Dermis blood vessel endothelial cell (primary cell): ENCODE data around the gene BIRC3. TPM values are rescaled to one million over a fixed set of nuclear protein-coding genes. Genes with fewer than 3 reads are reported as not detected.

Experiments
- DNase-seq: peaks from one replicate; pipeline ENCODE4 v3.0.0; 2010
- total RNA-seq: library from RNA; depleted of rRNA; stranded (reverse); fragments of >200 nt; gene quantifications from 2 replicates; pipeline ENCODE4 v1.2.3, GENCODE V29; 2014

BIRC3 gene
- 3.6 and 8.7 TPM in 2 replicates for total RNA-seq

DNA sequence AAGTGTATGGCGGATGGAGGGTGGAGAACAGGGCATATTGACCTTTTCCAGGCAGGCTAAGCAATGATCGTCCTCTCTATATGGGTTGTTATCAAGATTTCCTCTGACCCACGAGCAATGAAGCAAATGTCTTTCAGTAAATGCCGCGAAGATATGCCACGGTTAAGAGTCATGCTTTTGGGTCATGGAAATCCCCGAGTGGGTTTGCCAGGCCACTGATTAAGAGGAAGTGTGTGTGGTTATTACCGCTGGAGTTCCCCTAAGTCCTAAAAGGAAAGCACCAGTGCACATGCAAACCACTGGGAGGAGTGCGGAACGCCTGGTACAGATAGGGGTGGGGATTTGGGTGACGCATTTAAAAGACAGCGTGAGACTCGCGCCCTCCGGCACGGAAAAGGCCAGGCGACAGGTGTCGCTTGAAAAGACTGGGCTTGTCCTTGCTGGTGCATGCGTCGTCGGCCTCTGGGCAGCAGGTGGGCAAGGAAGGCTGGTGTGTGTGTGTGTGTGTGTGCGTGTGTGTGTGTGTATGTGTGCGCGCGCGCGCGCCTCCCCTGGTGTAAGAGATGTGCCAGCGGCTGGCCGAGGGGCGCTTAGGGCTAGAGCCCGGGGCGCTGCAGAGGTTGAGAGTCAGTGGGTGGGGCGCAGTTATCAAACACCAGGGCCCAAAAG, at the start of gene BIRC3:
Gene BIRC3 (plus strand): TSS at position 386 of the 669 bp plus-strand sequence. CDS start 7,026 bp downstream, outside the sequence.
- peak; percentile 90 for DNase-seq

GRCh38 chr11:102267609-102268008, 49.7 kb upstream of the BIRC3 start:
- DNase-seq, result peak; percentile 19

GRCh38 chr11:102268083-102268984, 49.0 kb upstream of the BIRC3 start:
- peak; percentile 68 for DNase-seq

DNA sequence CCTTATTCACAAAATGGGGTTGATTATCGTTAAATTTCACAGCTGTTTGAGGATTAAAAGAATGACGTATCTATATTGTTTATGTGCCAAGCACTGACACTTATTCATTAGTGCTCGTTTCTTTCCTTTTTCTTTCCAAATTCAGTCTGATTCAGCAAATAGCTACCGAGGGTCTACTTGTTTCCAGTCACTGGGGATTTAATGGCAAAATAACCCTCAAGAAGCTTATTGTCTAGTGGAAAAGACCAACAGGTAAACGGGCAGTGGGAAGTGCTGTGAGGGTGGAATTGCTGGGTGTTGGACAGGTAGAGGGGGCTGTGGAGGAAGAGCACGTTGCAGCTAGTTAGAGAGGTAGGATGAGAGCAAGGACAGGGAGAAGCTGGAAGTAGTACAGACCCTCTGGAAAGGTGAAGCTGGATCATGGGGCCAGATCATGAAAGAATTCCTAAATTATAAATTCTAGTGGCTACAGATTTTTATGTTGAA, 48.3 kb upstream of the BIRC3 start:
- no peak for DNase-seq

DNA sequence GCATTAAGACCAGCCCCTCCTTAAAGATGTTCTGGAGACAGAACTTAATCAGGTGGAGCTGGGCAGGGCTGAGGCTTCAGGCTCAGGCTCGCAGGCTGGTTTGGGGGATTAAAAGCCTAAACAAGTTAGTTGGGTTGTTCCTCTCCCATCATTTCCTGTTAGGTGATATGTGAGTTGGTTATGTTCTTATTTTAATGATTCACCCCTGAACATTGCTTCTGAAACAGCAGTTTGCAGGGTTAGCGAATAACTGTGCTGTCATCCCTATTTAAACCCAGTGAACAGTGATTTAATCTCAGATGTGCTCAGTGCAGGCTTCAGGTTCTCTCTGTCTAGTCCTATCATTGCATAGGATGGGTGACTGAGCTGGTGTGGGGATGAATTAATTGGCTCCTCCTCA, 47.4 kb upstream of the BIRC3 start:
- no peak for DNase-seq

- no peak for DNase-seq
These were observed 45.0 kb upstream of the BIRC3 start for GRCh38 chr11:102272047-102272824.

DNA sequence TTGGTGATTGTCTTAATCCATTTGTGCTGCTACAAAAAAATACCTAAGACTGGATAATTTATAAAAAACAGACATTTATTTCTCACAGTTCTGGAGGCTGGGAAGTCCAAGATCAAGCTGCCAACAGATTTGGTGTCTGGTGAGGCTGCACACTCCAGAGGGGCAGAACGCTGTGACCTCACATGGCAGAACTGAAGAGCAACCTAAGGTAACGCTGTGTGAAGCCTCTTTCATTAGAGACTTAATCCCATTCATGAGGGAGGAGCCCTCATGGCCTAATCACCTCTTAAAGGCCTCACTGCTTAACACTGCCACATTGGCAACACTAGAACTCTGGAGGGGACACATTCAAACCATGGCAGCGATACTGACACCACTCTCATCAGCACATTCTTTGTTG, 42.7 kb upstream of the BIRC3 start:
- DNase-seq, result no peak

DNA sequence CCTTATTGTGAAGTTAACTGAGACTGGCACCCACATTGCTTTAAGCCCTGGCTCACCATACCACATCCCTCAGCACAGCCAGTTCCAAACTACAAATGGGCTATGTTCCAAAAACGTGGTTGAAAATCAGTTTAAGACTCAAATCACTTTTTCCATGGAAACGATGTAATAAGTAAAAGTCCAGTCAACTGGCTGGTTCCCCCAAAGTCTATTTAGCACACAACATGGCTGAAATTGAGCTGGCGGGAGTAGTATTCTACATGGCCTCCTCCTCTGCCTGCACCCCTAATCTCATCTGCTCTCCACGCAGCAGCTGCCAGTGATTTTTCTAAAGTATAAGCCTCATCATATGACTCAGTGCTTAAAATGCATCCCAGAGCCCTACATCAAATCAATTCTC, 40.9 kb upstream of the BIRC3 start:
- DNase-seq, result peak; percentile 10

DNA sequence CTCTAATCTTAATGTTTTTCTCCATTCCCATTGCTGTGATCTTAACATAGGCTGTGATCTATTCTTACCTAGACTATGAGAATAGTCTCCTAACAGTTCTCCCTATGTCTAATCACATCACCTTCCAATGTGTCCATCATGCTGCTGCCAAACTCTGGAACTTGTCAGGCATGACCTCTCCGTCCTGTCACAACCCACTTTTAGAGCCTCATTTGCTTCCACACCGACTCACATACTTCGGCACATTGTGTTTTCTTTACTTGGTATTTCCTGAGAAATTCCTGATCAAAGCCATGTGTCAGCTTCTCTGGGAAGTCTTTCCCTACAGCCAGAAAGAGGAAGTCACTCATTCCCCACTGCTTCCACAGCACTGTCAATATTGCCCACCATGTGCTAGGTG, 40.5 kb upstream of the BIRC3 start:
- DNase-seq, result peak; percentile 63

DNA sequence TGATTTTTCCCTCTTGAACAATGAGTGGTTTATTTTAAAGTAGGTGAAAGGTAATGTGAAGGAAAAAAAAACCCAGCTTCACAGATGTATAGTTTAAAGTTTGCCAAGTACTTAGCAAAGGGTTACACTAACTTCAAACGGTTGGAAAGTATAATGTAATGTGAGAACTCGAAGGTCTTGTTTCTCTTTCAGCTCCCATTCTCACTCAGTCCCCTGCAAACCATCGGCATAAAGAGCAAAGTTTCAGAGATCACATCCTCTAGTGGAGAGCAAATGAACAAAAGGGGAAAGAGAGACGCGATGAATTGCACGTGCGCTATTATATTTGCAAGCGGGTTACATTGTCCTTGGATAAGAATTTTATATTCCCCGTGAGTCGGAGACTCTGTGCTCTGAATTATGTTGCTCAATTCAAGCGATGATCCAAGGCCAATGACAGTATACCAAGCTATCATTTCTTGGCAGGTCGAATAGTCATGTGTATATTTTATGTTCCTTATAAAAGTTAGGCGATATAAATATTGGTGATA, 37.6 kb upstream of the BIRC3 start:
- peak; percentile 17 for DNase-seq

DNA sequence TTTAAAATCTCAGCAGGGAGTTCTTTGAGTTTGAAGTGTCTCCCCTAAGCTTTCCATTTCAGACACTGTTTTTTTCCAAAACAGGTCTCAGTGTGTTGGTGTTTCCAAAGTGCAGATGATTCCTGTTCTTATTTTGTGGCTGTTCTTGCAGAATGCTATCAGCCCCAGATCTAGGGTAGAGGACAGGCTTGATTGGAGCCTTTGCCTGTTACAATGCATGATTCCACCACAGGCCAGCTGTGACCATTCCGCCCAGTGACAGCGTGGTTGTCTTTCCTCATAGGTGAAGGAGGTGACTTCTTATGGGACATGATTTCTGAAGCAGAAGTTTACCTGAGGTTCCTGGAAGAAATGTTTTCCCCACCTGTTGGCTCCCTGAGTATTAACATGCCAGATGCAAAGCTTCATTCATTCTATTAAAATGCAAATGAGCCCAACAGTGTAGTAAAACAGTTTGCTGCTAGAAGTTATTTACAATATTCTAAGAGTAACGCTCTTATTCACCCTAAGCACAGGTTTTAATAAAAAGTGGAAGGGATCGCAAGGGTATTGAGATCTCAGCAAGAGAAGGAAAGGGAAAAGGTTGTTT, 36.9 kb upstream of the BIRC3 start:
- no peak for DNase-seq

GRCh38 chr11:102283116-102283485, 34.2 kb upstream of the BIRC3 start:
- DNase-seq, result no peak

- DNase-seq, result no peak
These were observed 33.3 kb upstream of the BIRC3 start for GRCh38 chr11:102284008-102284407.

DNA sequence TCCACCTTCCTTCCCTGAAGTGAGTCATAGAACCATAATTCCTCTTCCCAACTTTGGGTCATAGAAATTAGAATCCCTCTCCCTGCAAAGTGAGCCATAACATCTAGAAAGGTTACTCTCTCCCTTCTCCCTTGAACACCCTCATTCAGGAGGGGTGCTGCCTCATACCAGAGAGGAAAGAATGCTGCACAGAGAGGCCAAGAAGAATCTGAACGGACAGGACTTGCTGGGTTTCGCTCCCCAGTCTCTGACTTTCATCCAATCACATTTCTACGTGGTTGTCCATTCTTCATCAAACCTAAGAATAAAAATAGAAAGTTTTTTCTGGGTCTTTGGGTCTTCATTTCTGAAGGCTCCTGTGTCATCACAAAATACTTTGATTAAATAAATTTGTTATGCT, 31.0 kb upstream of the BIRC3 start:
- no peak for DNase-seq

- DNase-seq, result peak; percentile 85
These were observed 29.1 kb upstream of the BIRC3 start for GRCh38 chr11:102287964-102288724.

DNA sequence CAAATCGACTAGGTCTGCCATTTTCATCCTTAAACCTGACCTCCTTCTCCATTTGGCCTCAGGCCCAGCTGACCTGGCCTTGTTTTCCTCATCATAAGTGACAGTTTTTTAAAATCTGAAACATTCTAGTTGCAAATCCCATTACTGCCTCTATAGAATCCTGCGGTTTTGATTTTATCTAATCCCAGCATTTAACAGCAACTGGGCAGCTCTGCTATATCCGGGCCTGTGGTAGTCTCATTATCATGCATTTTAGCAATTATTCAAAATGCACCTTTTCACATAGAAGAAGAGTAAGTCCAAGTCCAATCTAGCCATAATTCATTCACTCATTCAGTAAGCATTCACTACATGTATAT, 28.6 kb upstream of the BIRC3 start:
- DNase-seq, result no peak

DNA sequence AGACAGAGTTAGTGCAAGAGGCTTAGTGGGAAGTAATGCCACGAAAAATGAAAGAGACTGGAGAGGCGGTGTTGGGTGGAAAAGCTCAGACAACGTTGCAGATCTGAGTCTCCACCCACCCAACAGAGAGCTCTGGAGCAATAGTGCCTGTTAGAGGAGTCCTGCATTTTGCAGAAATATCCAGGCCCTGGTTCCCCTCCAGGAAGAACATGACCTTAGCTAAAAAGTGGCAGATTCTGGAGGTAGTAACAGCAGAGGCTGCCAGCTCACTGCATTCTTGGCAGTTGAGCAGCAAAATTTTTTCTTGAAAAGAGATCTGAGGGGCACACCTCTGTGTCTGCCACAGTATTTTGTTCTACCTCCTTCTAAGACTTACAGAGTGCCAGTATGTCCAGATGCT, 27.7 kb upstream of the BIRC3 start:
- DNase-seq, result no peak

- DNase-seq, result no peak
These were observed 25.5 kb upstream of the BIRC3 start for GRCh38 chr11:102291831-102292230.

DNA sequence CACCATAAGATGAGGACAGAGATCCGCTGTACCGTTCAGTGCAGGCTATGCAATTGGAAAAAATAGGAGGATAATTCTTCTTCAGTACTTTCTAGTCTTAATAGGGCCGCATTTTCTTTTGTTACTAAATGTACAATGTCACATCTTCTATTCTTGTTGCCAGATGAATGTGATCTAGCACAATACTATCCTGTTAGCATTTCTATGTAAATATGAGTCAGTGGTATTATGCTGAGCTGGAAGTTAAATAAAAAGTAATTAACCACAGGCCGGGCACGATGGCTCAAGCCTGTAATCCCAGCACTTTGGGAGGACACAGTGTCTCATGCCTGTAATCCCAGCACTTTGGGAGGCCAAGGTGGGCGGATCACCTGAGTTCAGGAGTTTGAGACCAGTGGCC, 24.4 kb upstream of the BIRC3 start:
- no peak for DNase-seq

GRCh38 chr11:102293873-102294601, 23.2 kb upstream of the BIRC3 start:
- DNase-seq, result peak; percentile 70

- DNase-seq, result no peak
These were observed 22.2 kb upstream of the BIRC3 start for GRCh38 chr11:102295045-102295444.
